Keratinocyte (primary cell): ENCODE data around the gene SKA2. TPM values are rescaled to one million over a fixed set of nuclear protein-coding genes. Genes with fewer than 3 reads are reported as not detected.

Experiments used
- DNase-seq: peaks from one replicate; pipeline ENCODE4 v3.0.0-alpha.2; 2011; ENCODE audit warnings: low read depth, missing footprints, low spot score
- FAIRE-seq: peaks from 2 replicates; lab custom pipeline; 2011; peaks lifted over from hg19 to GRCh38; lab: Jason Lieb, UNC
- H2AFZ ChIP-seq: 2 replicates; pipeline ENCODE4 v1.6.0; 2012; ENCODE audit warnings: low read length, control low read depth, inconsistent platforms; ENCODE audit not compliant: control insufficient read depth
- H3K27ac ChIP-seq: 2 replicates; pipeline ENCODE4 v1.5.1; 2011; ENCODE audit warnings: low read length; ENCODE audit not compliant: control insufficient read depth, insufficient read depth
- H3K27me3 ChIP-seq: 3 replicates; pipeline ENCODE4 v1.6.0; 2011; ENCODE audit warnings: low read length; ENCODE audit not compliant: control insufficient read depth, insufficient read depth; ENCODE audit errors: extremely low read depth
- H3K36me3 ChIP-seq, 2 experiments: 2 replicates in 1 of 2; 3 replicates in 1 of 2; pipeline ENCODE4 v1.5.1; 2011; ENCODE audit warnings: low read length in 2 of 2, mild to moderate bottlenecking in 1 of 2; ENCODE audit not compliant: control insufficient read depth in 2 of 2, insufficient read depth in 2 of 2; ENCODE audit errors: extremely low read depth in 1 of 2
- H3K4me1 ChIP-seq: 3 replicates; pipeline ENCODE4 v1.5.1; 2011; ENCODE audit warnings: low read length; ENCODE audit not compliant: control insufficient read depth, insufficient read depth; ENCODE audit errors: extremely low read depth
- H3K4me2 ChIP-seq: 3 replicates; pipeline ENCODE4 v1.6.0; 2011; ENCODE audit warnings: low read depth, low read length; ENCODE audit not compliant: control insufficient read depth, insufficient read depth; ENCODE audit errors: extremely low read depth
- H3K4me3 ChIP-seq, 3 experiments: fragments of 200-600 bp in 1 of 3; sonication (generic) in 1 of 3; 2 replicates in 2 of 3; 3 replicates in 1 of 3; pipeline ENCODE4 v1.5.1; 2011 to 2016; ENCODE audit warnings: low read length in 3 of 3, mild to moderate bottlenecking in 3 of 3, control low read depth in 2 of 3, inconsistent platforms in 1 of 3, low read depth in 1 of 3, mixed read lengths in 1 of 3, mixed run types in 1 of 3, moderate library complexity in 1 of 3; ENCODE audit not compliant: control insufficient read depth in 2 of 3, insufficient read depth in 2 of 3; ENCODE audit errors: extremely low read depth in 1 of 3
- H3K79me2 ChIP-seq: 2 replicates; pipeline ENCODE4 v1.6.0; 2012; ENCODE audit warnings: low read length; ENCODE audit not compliant: control insufficient read depth, insufficient read depth
- H3K9ac ChIP-seq: 3 replicates; pipeline ENCODE4 v1.6.0; 2011; ENCODE audit warnings: low read length; ENCODE audit not compliant: control insufficient read depth, insufficient read depth; ENCODE audit errors: extremely low read depth
- H3K9me1 ChIP-seq: 3 replicates; pipeline ENCODE4 v1.6.0; 2011; ENCODE audit warnings: low read length; ENCODE audit not compliant: control insufficient read depth, insufficient read depth; ENCODE audit errors: extremely low read depth
- H3K9me3 ChIP-seq: 2 replicates; pipeline ENCODE4 v1.5.1; 2012; ENCODE audit warnings: low read depth, low read length; ENCODE audit not compliant: control insufficient read depth
- H4K20me1 ChIP-seq: 3 replicates; pipeline ENCODE4 v1.6.0; 2011; ENCODE audit warnings: low read length; ENCODE audit not compliant: control insufficient read depth, insufficient read depth; ENCODE audit errors: extremely low read depth
- EZH2 ChIP-seq: IDR thresholded peaks from one replicate; pipeline ENCODE4 v1.6.1; 2012; ENCODE audit warnings: inconsistent platforms, mild to moderate bottlenecking, low read length, moderate library complexity
- dilution Hi-C: fragments of 300-500 bp; cut with MboI; formaldehyde crosslinking; loops from one replicate; pipeline ENCODE4 v1.7.0; 2020; ENCODE audit warnings: low sequenced_read_pairs; ENCODE audit not compliant: extremely low pct_ligation_motif_present
- polyA plus RNA-seq, 5 experiments: library from polyadenylated mRNA; depleted of rRNA in 3 of 5; stranded (reverse) in 3 of 5; stranded (forward) in 1 of 5; unstranded in 1 of 5; fragments of >200 nt; gene quantifications; 1 replicate in 1 of 5; 2 replicates in 3 of 5; 3 replicates in 1 of 5; pipeline versions ENCODE4 v1.2.1 to v1.2.3, GENCODE V29; 2011 to 2012; ENCODE audit warnings: missing spikeins in 2 of 5, low read depth in 1 of 5, low replicate concordance in 1 of 5
- TF ChIP-seq, protein P1 (sequence below), 3 experiments: IDR thresholded peaks in 1 of 3; conservative IDR thresholded peaks in 1 of 3; optimal IDR thresholded peaks in 1 of 3; 2 replicates in 2 of 3; 3 replicates in 1 of 3; pipeline versions ENCODE3 to v1.5.1; 2011; ENCODE audit warnings: low read length in 3 of 3, mild to moderate bottlenecking in 3 of 3, moderate library complexity in 2 of 3, control low read depth in 1 of 3, inconsistent platforms in 1 of 3; ENCODE audit not compliant: insufficient read depth in 2 of 3; ENCODE audit errors: extremely low read depth in 1 of 3

SKA2 gene
- polyA plus RNA-seq, 1 donor (not counting 4 experiments of a cell fraction or from before 2014, with no cell fraction given): 52.8 TPM

DNA sequence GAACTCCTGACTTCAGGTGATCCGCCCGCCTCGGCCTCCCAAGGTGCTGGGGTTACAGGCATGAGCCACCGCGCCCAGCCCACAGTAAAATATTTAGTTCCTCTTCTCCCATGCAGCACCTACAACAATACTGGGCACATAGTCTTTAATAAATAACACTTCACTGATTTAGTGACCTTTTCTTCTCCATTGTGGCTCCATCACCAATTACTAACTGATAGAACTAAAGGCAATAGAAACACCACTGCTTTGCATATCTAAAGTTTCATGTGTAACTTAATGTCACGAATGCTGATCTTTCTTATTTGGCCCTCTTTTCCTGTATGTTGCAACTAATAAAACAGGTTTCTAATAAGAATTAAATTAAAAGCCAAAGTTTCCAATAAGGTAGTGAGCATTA, 87.2 kb downstream of the SKA2 start:
- H3K27me3 ChIP-seq: no peaks in the 10 kb centered on the region
- no peak overlapping the region for H3K27ac ChIP-seq
- no peak for DNase-seq
- dilution Hi-C loops: no loop called here
- no peak overlapping the region for H2AFZ ChIP-seq
- no peak overlapping the region for H3K4me3 ChIP-seq
- H3K9me1 ChIP-seq: no peaks in the 10 kb centered on the region
- H3K36me3 ChIP-seq: peaks cover 0 to 14% of the 10 kb centered on the region in 2 experiments
- H3K4me1 ChIP-seq: no peaks in the 10 kb centered on the region
- no peaks in the 10 kb centered on the region for H3K9me3 ChIP-seq
- TF ChIP-seq, protein P1, sequence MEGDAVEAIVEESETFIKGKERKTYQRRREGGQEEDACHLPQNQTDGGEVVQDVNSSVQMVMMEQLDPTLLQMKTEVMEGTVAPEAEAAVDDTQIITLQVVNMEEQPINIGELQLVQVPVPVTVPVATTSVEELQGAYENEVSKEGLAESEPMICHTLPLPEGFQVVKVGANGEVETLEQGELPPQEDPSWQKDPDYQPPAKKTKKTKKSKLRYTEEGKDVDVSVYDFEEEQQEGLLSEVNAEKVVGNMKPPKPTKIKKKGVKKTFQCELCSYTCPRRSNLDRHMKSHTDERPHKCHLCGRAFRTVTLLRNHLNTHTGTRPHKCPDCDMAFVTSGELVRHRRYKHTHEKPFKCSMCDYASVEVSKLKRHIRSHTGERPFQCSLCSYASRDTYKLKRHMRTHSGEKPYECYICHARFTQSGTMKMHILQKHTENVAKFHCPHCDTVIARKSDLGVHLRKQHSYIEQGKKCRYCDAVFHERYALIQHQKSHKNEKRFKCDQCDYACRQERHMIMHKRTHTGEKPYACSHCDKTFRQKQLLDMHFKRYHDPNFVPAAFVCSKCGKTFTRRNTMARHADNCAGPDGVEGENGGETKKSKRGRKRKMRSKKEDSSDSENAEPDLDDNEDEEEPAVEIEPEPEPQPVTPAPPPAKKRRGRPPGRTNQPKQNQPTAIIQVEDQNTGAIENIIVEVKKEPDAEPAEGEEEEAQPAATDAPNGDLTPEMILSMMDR (optimal IDR thresholded peaks at IDR 0.05 in 1 of 3, IDR thresholded peaks at IDR 0.05 in 1 of 3, conservative IDR thresholded peaks at IDR 0.05 in 1 of 3; ENCODE audit: extremely low read depth in 1 of 3, insufficient read depth in 2 of 3, low read length in 3 of 3): no peak
- TF ChIP-seq EZH2: no peak
- H3K4me2 ChIP-seq: no peak overlapping the region
- no peaks in the 10 kb centered on the region for H4K20me1 ChIP-seq
- no peaks in the 10 kb centered on the region for H3K79me2 ChIP-seq
- no peak for FAIRE-seq
- H3K9ac ChIP-seq: no peak overlapping the region

DNA sequence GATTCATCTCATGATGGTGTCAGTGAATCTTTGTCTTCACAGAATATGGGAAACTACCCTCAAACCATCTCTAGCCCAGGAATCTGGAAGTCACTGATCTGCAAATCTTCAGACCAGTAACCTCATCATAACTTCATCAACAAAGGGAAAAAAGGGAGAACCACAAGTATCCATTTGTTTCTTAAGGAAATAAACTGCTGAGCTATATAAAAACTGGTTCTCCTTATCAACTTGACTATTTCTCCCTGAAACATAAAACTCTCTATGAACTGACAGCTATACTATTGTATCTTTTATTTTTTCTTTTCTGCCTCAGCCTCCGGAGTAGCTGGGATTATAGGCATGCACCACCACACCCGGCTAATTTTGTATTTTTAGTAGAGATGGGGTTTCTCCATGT, 87.6 kb downstream of the SKA2 start:
- Histone ChIP-seq H4K20me1 (no peaks in the 10 kb centered on the region), H3K27me3 (no peaks in the 10 kb centered on the region), H3K9me1 (no peaks in the 10 kb centered on the region), H3K4me3 (no peak overlapping the region), H3K4me1 (no peaks in the 10 kb centered on the region), H3K4me2 (no peak overlapping the region), H2AFZ (no peak overlapping the region), H3K27ac (no peak overlapping the region), H3K36me3 (peaks cover 0 to 18% of the 10 kb centered on the region in 2 experiments), H3K9ac (no peak overlapping the region), H3K9me3 (no peaks in the 10 kb centered on the region), H3K79me2 (no peaks in the 10 kb centered on the region)
- dilution Hi-C loops: no loop called here
- DNase-seq (no peak), FAIRE-seq (no peak)
- no peak for TF ChIP-seq EZH2

DNA sequence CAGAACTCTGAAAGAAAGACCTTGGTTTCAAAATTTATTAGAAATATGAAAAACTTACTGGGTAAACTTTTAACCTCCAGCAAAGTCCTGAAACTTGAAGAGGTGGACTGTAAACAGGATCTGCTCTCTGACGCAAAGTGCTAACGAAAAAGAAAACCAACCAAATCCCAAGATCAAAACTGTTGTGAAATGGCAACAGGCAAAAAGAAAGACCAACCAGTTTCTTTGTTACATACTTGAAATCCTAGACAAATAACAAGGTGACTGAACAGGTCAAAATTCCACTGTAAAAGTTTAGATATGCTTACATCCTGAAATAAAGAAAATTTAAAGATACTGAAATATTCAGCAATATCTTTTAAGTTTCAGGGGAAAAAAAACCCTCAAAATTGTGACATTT, 92.5 kb downstream of the SKA2 start:
- no peaks in the 10 kb centered on the region for H3K9me1 ChIP-seq
- no peak overlapping the region for H3K4me3 ChIP-seq
- no peak overlapping the region for H3K4me2 ChIP-seq
- no peaks in the 10 kb centered on the region for H3K4me1 ChIP-seq
- no peaks in the 10 kb centered on the region for H3K79me2 ChIP-seq
- DNase-seq (no peak), FAIRE-seq (no peak)
- no peaks in the 10 kb centered on the region for H4K20me1 ChIP-seq
- no peaks in the 10 kb centered on the region for H3K27me3 ChIP-seq
- H2AFZ ChIP-seq: no peak overlapping the region
- H3K9ac ChIP-seq: no peak overlapping the region
- H3K27ac ChIP-seq: no peak overlapping the region
- H3K9me3 ChIP-seq: no peaks in the 10 kb centered on the region
- TF ChIP-seq, protein P1 (optimal IDR thresholded peaks at IDR 0.05 in 1 of 3, IDR thresholded peaks at IDR 0.05 in 1 of 3, conservative IDR thresholded peaks at IDR 0.05 in 1 of 3; ENCODE audit: extremely low read depth in 1 of 3, insufficient read depth in 2 of 3, low read length in 3 of 3): no peak
- no peak for TF ChIP-seq EZH2
- dilution Hi-C loops: no loop called here
- peaks cover under 1 to 22% of the 10 kb centered on the region in 2 experiments for H3K36me3 ChIP-seq
